ENCODE results near the gene STARD10.

GRCh38 chr11:72741849-72742512 lies 51.9 kb downstream of the STARD10 start:
- no peak for TF ChIP-seq REST (IDR thresholded peaks at IDR 0.05; ENCODE audit: insufficient read depth in 1 of 2, low read depth in 2 of 2, low read length in 2 of 2)
- TF ChIP-seq POLR2AphosphoS5 (IDR thresholded peaks at IDR 0.05; ENCODE audit: low read depth, low read length): no peak
- TF ChIP-seq TAF1 (IDR thresholded peaks at IDR 0.05; ENCODE audit: borderline replicate concordance, insufficient read depth, low read length): no peak
- TF ChIP-seq SIN3A (IDR thresholded peaks at IDR 0.05; ENCODE audit: borderline replicate concordance, insufficient read depth, low read length): no peak

Data from PFSK-1 (cell line).